ENCODE measurements around the gene PCNX4.

DNA sequence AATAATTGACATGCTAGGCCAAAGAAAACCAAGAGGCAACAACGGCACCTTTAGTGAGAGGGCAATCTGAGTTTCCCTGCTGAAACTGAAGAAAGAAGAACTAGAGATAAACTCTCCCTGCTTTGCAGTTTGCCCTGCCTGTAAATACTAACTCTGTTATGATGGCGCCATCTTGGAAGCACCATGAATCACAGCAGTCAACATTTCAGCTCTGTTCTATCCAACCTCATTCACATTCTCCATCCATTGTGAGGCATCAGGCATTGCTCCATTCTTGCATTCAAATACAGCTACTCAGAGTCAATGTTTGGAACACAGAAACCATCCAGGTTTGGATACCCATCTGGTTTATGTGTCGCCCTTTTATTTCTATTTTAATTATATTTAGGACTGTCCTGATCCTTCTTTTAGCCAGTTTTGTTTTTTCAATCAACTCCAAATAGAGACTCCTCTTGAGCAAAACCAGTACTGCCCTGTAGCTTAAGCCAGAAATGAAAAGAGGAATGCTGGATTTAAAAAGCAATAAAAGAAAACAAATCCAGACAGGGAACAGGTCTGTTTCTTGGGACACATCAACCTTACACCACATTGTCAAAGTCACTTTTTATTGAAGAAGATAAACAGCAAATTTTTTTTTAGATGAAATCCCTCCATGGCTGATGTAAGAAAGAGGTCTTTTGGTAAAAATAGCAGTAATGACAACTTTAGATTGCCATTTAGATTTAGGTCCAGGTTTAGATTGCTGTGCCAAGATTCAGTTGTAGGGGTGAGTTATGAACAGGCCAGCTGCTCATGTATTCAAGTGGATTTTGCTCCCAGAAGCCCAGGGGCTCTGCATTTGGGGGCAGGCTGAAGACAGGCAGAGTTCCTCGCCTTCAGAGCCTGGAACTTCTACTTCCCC, 124.0 kb downstream of the PCNX4 start:
- TF ChIP-seq CTCF (conservative IDR thresholded peaks at IDR 0.05; ENCODE audit: low read depth, low read length) (no peak), EZH2 (IDR thresholded peaks at IDR 0.05; ENCODE audit: borderline replicate concordance, low read depth, low read length, poor library complexity, severe bottlenecking) (no peak)

Data from A673 (cell line).